ENCODE measurements around the gene CSTA.
A peak's percentile ranks its signal among the peaks of the same experiment; 100 is the strongest.

CSTA gene

DNA sequence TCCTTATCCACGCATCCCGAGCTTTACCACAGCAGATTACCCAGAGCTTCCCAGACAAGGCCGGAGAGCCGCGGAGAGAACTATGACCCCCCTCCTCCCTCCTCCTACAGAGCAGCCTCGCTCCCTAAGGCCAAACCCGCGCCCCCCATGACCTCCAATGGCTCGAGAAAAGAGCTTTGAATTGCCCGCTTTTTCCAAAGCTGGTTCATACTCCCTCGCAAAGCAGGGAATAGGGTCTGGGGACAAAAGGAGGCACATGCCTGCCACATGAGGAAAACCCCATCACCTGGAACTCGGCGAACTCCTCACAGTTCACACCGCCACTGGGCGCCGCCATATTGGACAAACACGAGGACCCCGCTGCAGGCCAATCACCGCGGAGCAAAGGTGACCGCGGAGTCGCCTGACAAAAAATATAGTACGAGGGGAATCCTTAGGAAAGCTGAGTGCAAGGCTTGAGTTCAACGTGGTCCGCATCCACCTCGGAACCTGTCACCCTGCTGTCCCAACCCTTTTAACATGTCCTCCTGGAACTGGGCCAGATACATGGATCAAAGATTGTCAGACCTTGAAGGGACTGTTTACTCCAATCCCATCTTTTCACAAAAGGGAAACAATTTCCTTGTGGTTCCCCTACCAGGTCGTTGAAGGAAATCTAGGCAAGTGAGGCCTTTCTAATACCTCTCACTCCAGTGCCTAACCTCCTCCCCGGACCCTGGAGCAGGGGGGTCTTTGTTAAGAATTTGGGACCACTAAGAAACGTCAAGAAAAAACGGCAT is 58.0 kb downstream of the CSTA start, which contains the start of gene MIX23:
Gene MIX23 (minus strand): TSS at position 344 of the 779 bp plus-strand sequence. CDS start 7 bp downstream, at position 337.
- DNase-seq (ENCODE audit: low read depth): peak; percentile 79

DNA sequence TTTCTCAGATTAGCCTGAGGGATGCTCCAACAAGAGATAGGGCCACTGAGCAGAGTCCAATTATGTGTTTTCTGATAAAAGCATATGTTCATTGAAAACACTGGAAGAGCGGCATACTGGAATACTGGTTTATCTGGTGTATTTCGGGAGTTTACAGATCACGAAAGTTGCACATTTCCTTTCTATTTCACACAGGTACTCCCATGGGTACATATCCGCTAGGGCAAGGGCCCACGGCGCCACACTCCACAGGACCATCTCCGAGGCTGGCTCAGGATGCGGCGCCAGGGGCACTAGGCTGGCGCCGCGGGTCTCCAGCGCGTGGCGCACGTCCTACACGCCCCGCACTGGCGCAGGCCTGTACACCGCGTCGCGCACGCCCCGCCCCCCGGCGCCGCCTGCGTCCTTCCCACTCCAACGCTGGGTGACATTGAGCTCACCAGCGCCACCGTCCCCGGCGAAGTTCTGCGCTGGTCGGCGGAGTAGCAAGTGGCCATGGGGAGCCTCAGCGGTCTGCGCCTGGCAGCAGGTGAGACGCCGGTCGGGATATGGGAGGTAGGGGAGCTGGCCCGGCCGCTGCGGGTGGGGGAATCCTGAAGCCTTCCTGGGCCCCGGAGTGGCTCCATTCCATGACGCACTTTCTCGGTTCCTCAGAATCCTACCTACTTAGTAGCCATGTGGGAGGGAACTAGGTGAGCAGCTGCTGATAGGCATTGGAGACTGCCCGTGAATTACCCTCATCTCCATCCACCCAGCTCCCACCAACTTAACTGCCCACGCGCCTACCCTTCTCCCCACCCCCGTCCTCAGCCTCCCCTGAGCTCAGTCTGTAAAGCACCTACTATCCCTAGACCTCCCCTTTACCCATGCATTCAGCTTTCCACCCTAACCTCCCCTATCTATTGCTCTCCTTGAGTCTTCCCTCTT is 59.0 kb downstream of the CSTA start, which contains the start of gene FAM162A:
Gene FAM162A (plus strand): TSS at position 412 of the 927 bp plus-strand sequence. CDS start 84 bp downstream, at position 496.
- DNase-seq (ENCODE audit: low read depth): peak; percentile 92

GRCh38 chr3:122387709-122388108 is 62.7 kb downstream of the CSTA start:
- no peak for DNase-seq (ENCODE audit: low read depth)

- DNase-seq (ENCODE audit: low read depth): no peak
Observed at GRCh38 chr3:122389197-122389596, 64.1 kb downstream of the CSTA start.

- DNase-seq (ENCODE audit: low read depth): no peak
Observed at GRCh38 chr3:122389892-122390291, 64.8 kb downstream of the CSTA start.

DNA sequence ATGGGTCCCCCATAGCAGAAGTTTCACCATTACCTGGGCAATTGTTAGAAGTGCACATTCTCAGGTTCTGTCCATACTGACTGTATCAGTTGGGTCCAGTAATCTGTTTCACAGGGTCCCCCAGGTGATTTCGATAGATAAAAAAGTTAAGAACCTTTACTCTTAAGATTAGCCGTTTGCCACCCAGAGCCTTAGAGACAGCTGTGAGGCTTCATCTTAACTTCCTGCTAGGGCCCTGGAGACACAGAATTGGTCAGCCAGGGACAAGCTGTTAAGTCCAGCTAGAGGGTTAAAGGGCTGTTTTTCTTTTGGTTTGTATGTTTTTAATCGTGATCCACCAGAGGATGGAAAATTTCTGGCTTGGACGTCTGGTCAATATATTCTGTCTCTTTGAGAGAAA is 65.6 kb downstream of the CSTA start:
- DNase-seq (ENCODE audit: low read depth): no peak
